Erythroblast (primary cell): ENCODE data around the gene WDR81.

Source experiments
- DNase-seq, 2 experiments: peaks; one replicate each; lab custom pipeline; 2025; lab: John Stamatoyannopoulos, UW
- GATA1 ChIP-seq: IDR thresholded peaks from 2 replicates; pipeline ENCODE4 v1.6.1; 2011; ENCODE audit warnings: low read depth, mild to moderate bottlenecking, control low read depth, low read length, moderate library complexity
- POLR2A ChIP-seq: IDR thresholded peaks from 2 replicates; pipeline ENCODE4 v1.6.1; 2011; ENCODE audit warnings: mild to moderate bottlenecking, low read length

WDR81 gene

GRCh38 chr17:1744551-1745512 is 20.3 kb downstream of the WDR81 start:
- no peak for TF ChIP-seq POLR2A
- TF ChIP-seq GATA1: no peak
- DNase-seq: no peak

DNA sequence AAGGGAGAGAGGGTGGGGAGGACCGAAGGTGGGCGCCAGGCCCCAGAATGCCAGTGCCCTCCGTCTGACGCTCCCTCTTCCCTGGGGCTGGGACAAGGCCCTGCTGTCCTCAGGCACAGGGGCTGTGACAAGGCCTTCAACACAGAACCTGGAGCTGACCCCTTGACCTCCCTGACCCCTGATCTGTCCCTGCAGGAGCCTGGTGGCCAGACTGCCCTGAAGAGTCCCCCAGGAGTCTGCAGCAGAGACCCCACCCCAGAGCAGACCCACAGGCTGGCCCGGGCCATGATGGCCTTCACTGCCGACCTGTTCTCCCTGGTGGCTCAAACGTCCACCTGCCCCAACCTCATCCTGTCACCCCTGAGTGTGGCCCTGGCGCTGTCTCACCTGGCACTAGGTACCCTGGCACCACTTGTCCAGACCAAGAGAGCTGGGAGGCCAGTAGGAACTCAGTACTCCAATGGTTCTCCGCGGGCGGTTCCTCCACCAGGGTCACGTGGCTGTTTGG is 21.1 kb downstream of the WDR81 start:
- no peak for TF ChIP-seq GATA1
- TF ChIP-seq POLR2A: no peak
- DNase-seq: no peak

GRCh38 chr17:1746975-1747543 is 22.6 kb downstream of the WDR81 start:
- DNase-seq: no peak
- TF ChIP-seq POLR2A (no peak), GATA1 (no peak)

GRCh38 chr17:1750628-1751027 is 26.1 kb downstream of the WDR81 start:
- TF ChIP-seq POLR2A (no peak), GATA1 (no peak)
- no peak for DNase-seq

GRCh38 chr17:1752425-1753262 is 28.1 kb downstream of the WDR81 start:
- no peak for TF ChIP-seq POLR2A
- no peak for TF ChIP-seq GATA1

DNA sequence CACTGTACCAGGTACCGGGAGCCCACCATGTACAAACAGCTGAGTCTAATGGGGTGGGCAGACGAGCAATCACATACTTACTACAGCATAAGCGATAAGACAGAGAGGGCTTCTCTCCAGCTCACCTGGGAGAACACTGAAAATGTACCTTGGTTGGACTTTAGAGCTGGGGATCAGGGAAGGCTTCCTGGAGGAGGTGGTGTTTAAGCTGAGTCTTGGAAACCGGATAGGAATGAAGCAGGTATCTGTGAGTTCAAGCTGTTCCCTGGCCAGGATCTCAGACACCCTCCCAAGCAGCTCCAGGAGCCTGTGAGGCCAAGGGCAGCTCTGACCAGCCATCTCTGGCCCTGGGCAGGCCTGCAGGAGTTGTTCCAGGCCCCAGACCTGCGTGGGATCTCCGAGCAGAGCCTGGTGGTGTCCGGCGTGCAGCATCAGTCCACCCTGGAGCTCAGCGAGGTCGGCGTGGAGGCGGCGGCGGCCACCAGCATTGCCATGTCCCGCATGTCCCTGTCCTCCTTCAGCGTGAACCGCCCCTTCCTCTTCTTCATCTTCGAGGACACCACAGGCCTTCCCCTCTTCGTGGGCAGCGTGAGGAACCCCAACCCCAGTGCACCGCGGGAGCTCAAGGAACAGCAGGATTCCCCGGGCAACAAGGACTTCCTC is 29.4 kb downstream of the WDR81 start:
- no peak for TF ChIP-seq GATA1
- TF ChIP-seq POLR2A: no peak
- no peak for DNase-seq

More at GRCh38 chr17:1752425-1753262, 28.1 kb downstream of the WDR81 start:
- DNase-seq: no peak

- TF ChIP-seq GATA1 (no peak), POLR2A (no peak)
- DNase-seq: no peak
Observed at GRCh38 chr17:1754430-1755112, 30.1 kb downstream of the WDR81 start.

GRCh38 chr17:1755252-1755826 is 30.8 kb downstream of the WDR81 start:
- TF ChIP-seq POLR2A (no peak), GATA1 (no peak)
- DNase-seq: no peak

- DNase-seq: no peak
- TF ChIP-seq GATA1: no peak
- no peak for TF ChIP-seq POLR2A
Observed at GRCh38 chr17:1755827-1756262, 31.3 kb downstream of the WDR81 start.

DNA sequence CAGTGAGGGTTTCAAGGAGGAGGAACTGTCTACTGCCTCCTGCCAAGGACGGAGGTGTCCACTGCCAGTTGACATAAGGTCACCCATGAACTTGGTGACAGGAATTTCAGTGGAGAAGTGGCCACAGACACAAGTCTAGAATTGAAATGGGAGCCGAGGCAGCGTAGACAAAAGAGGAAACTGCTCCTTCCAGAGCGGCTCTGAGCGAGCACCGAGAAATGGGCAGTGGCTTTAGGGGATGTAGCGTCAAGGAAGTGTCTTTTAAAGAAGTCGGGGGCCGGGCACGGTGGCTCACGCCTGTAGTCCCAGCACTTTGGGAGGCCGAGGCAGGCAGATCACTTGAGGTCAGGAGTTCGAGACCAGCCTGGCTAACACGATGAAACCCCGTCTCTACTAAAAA is 34.3 kb downstream of the WDR81 start:
- no peak for TF ChIP-seq GATA1
- TF ChIP-seq POLR2A: no peak
- DNase-seq: no peak

DNA sequence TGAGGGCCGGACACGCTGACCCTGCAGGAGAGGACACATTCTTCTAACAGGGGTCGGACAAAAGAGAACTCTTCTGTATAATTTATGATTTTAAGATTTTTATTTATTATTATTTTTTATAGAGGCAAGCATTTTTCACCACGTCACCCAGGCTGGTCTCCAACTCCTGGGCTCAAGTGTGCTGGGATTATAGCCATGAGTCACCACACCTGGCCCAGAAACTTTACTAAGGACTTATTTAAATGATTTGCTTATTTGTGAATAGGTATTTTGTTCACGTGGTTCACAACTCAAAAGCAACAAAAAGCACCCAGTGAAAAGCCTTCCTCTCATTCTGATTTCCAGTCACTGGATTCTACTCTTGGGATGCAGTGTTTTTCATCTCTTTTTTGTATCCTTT is 35.0 kb downstream of the WDR81 start:
- DNase-seq: no peak
- no peak for TF ChIP-seq POLR2A
